HG02943 (cell line): ENCODE measurements around the gene NCOA6.

Experiments
- ATAC-seq: cut with Tn5 transposase; IDR thresholded peaks from one replicate; pipeline ENCODE4 v1.9.1; 2021; ENCODE audit warnings: mild to moderate bottlenecking, low read depth, moderate library complexity; ENCODE audit not compliant: unreplicated experiment

Gene NCOA6

DNA sequence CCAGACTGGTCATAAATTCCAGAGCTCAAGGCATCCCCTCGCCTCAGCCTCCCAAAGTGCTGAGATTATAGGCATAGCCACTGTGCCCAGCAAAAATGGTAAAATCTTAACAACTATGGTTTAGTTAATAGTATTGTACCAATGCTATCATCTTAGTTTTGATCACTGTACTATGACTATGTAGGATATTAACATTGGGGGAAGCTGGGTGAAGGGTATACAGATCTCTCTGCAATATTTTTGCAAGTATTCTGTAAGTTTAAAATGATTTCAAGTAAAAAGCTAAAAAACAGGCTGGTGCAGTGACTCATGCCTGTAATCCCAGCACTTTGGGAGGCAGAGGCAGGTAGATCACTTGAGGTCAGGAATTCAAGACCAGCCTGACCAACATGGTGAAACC, 156.4 kb downstream of the NCOA6 start:
- ATAC-seq, result no peak
